Uterus (tissue), 4 donors: ENCODE results near the gene NUBP2. TPM values are rescaled to one million over a fixed set of nuclear protein-coding genes. Genes with fewer than 3 reads are reported as not detected.
"Not testable (repeated sequence)": the region's sequence is repeated elsewhere in the genome, so short reads cannot be mapped to it uniquely, and the experiment has no call there.

Experiments
- DNase-seq, 2 donors: peaks; one replicate each; pipeline ENCODE4 v3.0.0-alpha.2; 2019 to 2020
- H3K27ac ChIP-seq, 2 donors: fragments of 200-600 bp; sonication (generic); 1 replicate in 1 of 2; 2 replicates in 1 of 2; pipeline ENCODE4 v1.5.1; 2016 to 2018
- H3K27me3 ChIP-seq, 2 donors: fragments of 200-600 bp; sonication (generic); one replicate each; pipeline ENCODE4 v1.5.1; 2018 to 2019; ENCODE audit warnings: control low read depth in 1 of 2
- H3K36me3 ChIP-seq, 2 donors: fragments of 200-600 bp; sonication (generic); one replicate each; pipeline ENCODE4 v1.5.1; 2019; ENCODE audit warnings: control low read depth in 1 of 2
- H3K4me1 ChIP-seq, 2 donors: fragments of 200-600 bp; sonication (generic); one replicate each; pipeline ENCODE4 v1.5.1; 2018 to 2019; ENCODE audit warnings: control low read depth in 1 of 2
- H3K4me3 ChIP-seq, 2 donors: fragments of 200-600 bp; sonication (generic); 1 replicate in 1 of 2; 2 replicates in 1 of 2; pipeline ENCODE4 v1.5.1; 2018 to 2019; ENCODE audit warnings: mild to moderate bottlenecking in 1 of 2
- H3K9me3 ChIP-seq, 2 donors: fragments of 200-600 bp; sonication (generic); one replicate each; pipeline ENCODE4 v1.5.1; 2019; ENCODE audit warnings: control low read depth in 1 of 2
- POLR2A ChIP-seq, 2 donors: fragments of 450-650 bp; IDR thresholded peaks; one replicate each; pipeline ENCODE4 v1.6.1; 2016; ENCODE audit warnings: antibody characterized with exemption in 2 of 2, mild to moderate bottlenecking in 1 of 2, moderate library complexity in 1 of 2
- intact Hi-C: fragments of 100-400 bp; cut with DNase I; formaldehyde crosslinking; loops from one replicate; pipeline ENCODE4 v1.15.1; 2023; ENCODE audit warnings: low total_unique reads
- total RNA-seq, 4 donors: library from RNA; depleted of rRNA in 3 of 4; stranded (reverse); fragments of >200 nt in 3 of 4; gene quantifications; one replicate each; pipeline versions ENCODE4 v1.1.0 to v1.2.4, GENCODE V29; 2014 to 2023
- TF ChIP-seq, protein P1 (sequence below), 4 experiments: fragments of 200-600 bp in 2 of 4; fragments of 450-650 bp in 2 of 4; sonication (generic) in 2 of 4; IDR thresholded peaks; one replicate each; pipeline ENCODE4 v1.5.1; 2016 to 2019; ENCODE audit warnings: antibody characterized with exemption in 4 of 4, mild to moderate bottlenecking in 2 of 4, moderate library complexity in 1 of 4
- donor health status: DM: yes; HTN: yes; CAD: no.

Gene NUBP2
- total RNA-seq, 4 donors from 2014 or later: 40.5 to 54.6 (median 47.2) TPM

DNA sequence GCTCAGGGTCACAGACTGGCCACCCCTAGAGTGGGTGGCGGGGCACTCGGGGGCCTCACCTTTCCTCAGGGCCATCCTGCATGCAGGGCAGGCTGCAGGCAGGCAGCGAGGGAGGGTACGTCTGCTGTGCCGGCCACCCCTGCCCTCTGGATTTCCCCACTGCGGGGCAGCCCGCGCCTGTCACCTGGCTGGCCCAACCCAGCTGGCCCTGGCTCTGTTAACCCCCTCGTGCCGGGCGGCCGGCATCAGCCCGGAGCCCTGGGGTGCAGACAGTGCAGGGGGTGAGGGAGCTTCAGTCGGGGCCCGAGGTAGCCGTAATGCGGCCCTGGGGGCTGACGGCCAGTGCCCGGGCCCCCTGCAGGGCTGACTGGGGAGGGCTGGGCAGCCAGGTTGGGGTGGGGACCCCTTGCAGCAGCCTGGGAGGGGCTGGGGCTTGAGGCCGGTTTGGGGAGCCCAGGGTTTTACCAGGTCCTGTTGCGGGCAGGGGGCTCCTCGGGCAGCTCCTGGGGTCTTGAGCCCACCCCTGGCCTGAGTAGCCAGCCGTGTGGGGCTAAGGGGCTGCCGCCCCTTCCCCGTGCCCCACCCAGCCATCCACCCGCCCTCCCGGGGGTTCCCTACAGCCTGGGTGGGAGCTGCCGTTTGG lies 10.9 kb downstream of the NUBP2 start, which contains the start of gene IGFALS:
TSS of gene IGFALS (minus strand) at position 128 of the 643 bp plus-strand sequence. CDS start at position 75, 53 bp downstream.
- Histone ChIP-seq H3K4me3 (no peak within 1 kb of the TSS), H3K27ac (no peak within 1 kb of the TSS)
- no peak for DNase-seq

DNA sequence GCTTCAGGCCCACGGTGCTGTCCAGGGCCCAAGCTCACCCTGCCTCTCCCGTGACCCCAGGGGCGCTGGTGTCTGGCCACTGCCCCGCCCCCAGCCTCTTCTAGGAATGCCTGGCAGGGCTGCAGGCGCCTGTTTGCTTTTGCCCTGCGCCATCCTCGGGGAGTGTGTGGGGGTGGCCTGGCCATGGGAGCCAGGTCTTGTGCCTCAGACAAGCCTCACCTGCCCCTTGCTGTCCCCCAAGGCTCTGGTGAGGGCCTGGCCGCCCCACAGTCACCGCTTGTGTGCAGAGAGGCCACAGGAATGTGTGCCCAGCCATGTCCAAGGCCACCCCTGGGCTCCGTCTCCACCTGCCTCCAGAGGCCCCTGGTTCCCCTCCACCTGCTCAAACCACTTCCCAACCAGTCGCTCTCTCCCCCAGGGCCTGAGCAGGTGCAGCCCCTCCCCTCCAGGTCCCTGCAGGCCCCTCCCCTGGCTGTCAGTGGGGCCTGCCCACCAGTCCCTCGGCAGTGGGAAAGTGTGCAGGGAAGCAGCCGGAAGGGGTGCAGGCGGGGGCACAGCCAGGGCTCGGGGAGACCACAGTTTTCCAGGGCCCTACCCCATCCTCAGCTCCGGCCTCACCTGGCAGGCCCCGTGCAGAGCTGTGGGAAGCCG lies 11.6 kb downstream of the NUBP2 start:
- no peaks in the 10 kb centered on the region for H3K4me1 ChIP-seq
- H3K9me3 ChIP-seq: no peaks in the 10 kb centered on the region
- no peak overlapping the region for H3K27ac ChIP-seq
- no peaks in the 10 kb centered on the region for H3K36me3 ChIP-seq
- H3K27me3 ChIP-seq: no peaks in the 10 kb centered on the region
- no peak for DNase-seq
- no peak overlapping the region for H3K4me3 ChIP-seq
- intact Hi-C loops: no loop called here
- TF ChIP-seq, protein P1, sequence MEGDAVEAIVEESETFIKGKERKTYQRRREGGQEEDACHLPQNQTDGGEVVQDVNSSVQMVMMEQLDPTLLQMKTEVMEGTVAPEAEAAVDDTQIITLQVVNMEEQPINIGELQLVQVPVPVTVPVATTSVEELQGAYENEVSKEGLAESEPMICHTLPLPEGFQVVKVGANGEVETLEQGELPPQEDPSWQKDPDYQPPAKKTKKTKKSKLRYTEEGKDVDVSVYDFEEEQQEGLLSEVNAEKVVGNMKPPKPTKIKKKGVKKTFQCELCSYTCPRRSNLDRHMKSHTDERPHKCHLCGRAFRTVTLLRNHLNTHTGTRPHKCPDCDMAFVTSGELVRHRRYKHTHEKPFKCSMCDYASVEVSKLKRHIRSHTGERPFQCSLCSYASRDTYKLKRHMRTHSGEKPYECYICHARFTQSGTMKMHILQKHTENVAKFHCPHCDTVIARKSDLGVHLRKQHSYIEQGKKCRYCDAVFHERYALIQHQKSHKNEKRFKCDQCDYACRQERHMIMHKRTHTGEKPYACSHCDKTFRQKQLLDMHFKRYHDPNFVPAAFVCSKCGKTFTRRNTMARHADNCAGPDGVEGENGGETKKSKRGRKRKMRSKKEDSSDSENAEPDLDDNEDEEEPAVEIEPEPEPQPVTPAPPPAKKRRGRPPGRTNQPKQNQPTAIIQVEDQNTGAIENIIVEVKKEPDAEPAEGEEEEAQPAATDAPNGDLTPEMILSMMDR (IDR thresholded peaks at IDR 0.05): no peak
- no peak for TF ChIP-seq POLR2A (IDR thresholded peaks at IDR 0.05)

More for the DNA sequence above, 10.9 kb downstream of the NUBP2 start, which contains the start of gene IGFALS:
- Histone ChIP-seq H3K36me3 (no peaks in the 10 kb centered on the region), H3K27me3 (no peaks in the 10 kb centered on the region), H3K9me3 (no peaks in the 10 kb centered on the region), H3K4me1 (no peaks in the 10 kb centered on the region)
- TF ChIP-seq, protein P1 (IDR thresholded peaks at IDR 0.05): no peak
- TF ChIP-seq POLR2A (IDR thresholded peaks at IDR 0.05): no peak
- intact Hi-C loops: no loop called here

DNA sequence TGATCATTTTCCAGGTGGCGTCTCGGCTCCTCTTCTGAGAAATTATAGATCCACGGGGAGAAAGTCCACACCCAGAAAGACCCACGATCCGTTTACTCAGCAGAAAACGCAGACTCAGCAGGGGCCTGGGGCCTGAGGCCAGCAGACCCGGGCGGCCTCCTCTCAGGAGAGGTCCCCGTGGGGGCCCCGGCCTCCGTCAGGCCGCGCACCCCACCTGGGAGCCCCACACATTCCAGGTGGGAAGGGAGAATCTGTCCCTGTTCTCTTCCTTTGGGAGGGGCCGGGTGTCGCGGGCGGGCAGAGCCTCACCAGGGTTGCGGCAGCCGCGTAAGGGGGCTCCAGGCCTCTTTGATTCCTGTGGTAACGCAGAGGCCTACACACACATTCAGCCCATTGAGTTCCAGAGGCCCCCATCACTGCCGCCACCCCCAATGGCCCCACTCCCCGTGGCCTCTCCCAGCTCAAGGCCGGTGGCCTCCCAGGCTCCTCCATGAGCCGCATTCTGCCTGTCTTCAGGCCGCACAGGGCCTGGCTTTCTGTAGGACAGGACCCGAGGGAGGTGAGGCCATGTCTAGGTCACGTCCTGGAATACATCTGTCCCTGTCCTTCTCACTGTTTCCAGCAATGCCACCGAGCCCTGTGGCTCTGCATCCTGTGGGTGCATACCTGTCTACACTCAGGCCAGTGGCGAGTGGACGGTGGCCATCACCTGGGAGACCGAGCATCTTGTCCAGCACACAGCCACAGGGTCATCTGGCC lies 12.3 kb downstream of the NUBP2 start:
- no peak overlapping the region for H3K27ac ChIP-seq
- H3K36me3 ChIP-seq: no peaks in the 10 kb centered on the region
- intact Hi-C loops: no loop called here
- no peak overlapping the region for H3K4me3 ChIP-seq
- TF ChIP-seq, protein P1 (IDR thresholded peaks at IDR 0.05): no peak
- TF ChIP-seq POLR2A (IDR thresholded peaks at IDR 0.05): no peak
- H3K27me3 ChIP-seq: no peaks in the 10 kb centered on the region
- no peaks in the 10 kb centered on the region for H3K4me1 ChIP-seq
- DNase-seq: no peak
- H3K9me3 ChIP-seq: no peaks in the 10 kb centered on the region

DNA sequence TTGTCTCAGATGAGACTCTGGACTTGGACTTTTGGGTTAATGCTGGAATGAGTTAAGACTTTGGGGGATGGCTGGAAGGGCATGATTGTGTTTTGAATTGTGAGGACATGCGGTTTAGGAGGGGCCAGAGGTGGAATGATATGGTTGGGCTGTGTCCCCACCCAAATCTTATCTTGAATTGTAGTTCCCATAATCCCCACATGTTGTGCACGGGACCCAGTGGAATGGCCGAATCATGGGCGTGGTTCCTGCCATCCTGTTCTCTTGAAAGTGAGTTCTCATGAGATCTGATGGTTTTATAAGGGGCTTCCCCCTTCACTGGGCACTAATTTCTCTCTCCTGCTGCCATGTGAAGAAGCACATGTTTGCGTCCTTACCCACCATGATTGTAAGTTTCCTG lies 16.5 kb downstream of the NUBP2 start:
- H3K27me3 ChIP-seq, H3K27ac ChIP-seq, DNase-seq, H3K36me3 ChIP-seq, H3K9me3 ChIP-seq, intact Hi-C loops, H3K4me3 ChIP-seq, H3K4me1 ChIP-seq: not testable (repeated sequence)

DNA sequence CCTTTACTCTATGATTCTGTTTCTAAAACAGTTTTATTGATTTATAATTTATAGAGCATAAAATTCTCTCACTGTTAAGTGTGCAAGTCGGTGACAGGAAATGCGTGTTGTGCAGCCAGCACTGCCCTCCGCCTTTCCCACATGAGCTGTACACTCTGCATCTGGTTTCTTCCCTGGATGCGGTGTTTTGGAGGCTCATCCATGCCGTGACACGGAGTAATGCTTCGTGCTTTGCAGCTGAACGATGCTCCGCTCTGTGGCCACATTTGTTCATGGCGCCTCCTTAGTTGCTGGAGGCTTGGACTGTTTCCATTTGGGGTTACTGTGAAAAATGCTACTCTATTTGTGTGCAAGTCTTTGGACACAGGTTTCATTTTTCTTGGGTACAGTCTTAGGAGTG lies 17.9 kb downstream of the NUBP2 start:
- no peak for DNase-seq
- TF ChIP-seq, protein P1 (IDR thresholded peaks at IDR 0.05): no peak
- no peak for TF ChIP-seq POLR2A (IDR thresholded peaks at IDR 0.05)

More for the DNA sequence above, 17.9 kb downstream of the NUBP2 start:
- H3K9me3 ChIP-seq: no peaks in the 10 kb centered on the region
- no peaks in the 10 kb centered on the region for H3K27me3 ChIP-seq
- H3K4me1 ChIP-seq: no peaks in the 10 kb centered on the region
- H3K36me3 ChIP-seq: no peaks in the 10 kb centered on the region
- intact Hi-C loops: no loop called here
- H3K4me3 ChIP-seq: no peak overlapping the region
- H3K27ac ChIP-seq: no peak overlapping the region
